Sciatic nerve (tissue), 2 donors: ENCODE measurements around the gene INSYN2A. TPM values are rescaled to one million over a fixed set of nuclear protein-coding genes. Genes with fewer than 3 reads are reported as not detected.

Experiments used
- ATAC-seq: fragments of 200-7000 bp; cut with Tn5 transposase; one replicate; pipeline ENCODE4 v1.9.1; 2020; ENCODE audit warnings: mild to moderate bottlenecking, moderate library complexity
- DNase-seq: peaks from one replicate; pipeline ENCODE4 v3.0.0-alpha.2; 2020; ENCODE audit warnings: low spot score
- intact Hi-C: fragments of 100-400 bp; cut with DNase I; formaldehyde crosslinking; loops from one replicate; pipeline ENCODE4 v1.14.2; 2022
- total RNA-seq: library from RNA; stranded (reverse); fragmentation: NEBNext Ultra II Directional; extraction: Animal tissue kit (Norgen Biotek cat#: 25700); gene quantifications from one replicate; pipeline ENCODE4 v1.2.1, GENCODE V29; 2021
- donor health status: DM: no; HTN: no; CAD: no.
- donor health status: DM: no; HTN: no; CAD: no.

Gene INSYN2A
- total RNA-seq: not detected

- DNase-seq: no peak
- peak; percentile 39 for ATAC-seq
- intact Hi-C loops: no loop called here
Measured at GRCh38 chr10:127196282-127197153, at the start of gene INSYN2A. INSYN2A (minus strand) TSS chr10:127196591; CDS start chr10:127176395, 20,196 bp downstream.

DNA sequence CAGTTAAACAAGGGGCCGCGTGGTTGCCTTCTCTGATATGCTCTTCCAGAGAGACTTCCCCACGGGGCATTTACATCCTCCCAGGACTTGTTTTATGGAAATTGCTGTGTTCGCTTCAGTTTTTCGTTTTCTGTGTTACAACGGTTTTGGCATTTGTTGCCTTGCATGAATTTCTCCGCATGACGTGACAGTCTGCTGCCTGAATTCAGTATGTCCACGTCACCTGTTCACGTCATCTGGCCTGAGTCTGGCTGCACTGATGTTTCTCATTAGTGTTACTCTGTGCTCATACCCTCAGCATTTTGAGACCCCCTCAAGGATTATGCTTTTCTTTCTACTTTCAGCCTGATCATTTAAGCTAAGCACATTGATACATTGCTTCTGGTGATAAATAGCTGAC lies 49.1 kb upstream of the INSYN2A start:
- ATAC-seq (no peak), DNase-seq (no peak)
- intact Hi-C loops: no loop called here

GRCh38 chr10:127243490-127244272 lies 47.3 kb upstream of the INSYN2A start:
- intact Hi-C loops: no loop called here
- DNase-seq (no peak), ATAC-seq (no peak)

- DNase-seq: no peak
- intact Hi-C loops: no loop called here
- ATAC-seq: no peak
Measured at GRCh38 chr10:127242914-127243313, 46.5 kb upstream of the INSYN2A start.

DNA sequence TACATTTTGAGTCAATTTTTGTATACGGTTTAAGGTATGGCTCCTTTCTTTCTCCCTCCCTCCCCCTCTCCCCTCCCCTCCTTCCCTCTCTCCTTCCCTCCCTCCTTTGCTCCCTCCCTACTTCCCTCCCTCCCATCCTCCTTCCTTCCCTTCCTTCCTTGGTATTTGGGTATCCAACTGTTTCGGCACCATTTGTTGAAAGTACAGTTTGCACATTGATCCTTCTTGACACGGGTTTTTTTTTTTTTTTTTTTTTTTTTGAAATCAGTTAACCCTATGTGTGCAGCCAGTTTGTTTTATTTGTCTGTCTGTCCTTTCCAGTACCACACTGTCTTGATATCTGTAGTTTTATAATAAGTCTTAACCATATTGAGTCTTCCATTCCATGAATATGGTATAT lies 39.9 kb upstream of the INSYN2A start:
- ATAC-seq (no peak), DNase-seq (no peak)
- intact Hi-C loops: no loop called here

- ATAC-seq: no peak
- intact Hi-C loops: no loop called here
- DNase-seq: no peak
Measured at GRCh38 chr10:127234306-127234800, 38.0 kb upstream of the INSYN2A start.

GRCh38 chr10:127228195-127228787 lies 31.9 kb upstream of the INSYN2A start:
- DNase-seq: no peak
- peak; percentile 48 for ATAC-seq
- intact Hi-C loops: no loop called here

DNA sequence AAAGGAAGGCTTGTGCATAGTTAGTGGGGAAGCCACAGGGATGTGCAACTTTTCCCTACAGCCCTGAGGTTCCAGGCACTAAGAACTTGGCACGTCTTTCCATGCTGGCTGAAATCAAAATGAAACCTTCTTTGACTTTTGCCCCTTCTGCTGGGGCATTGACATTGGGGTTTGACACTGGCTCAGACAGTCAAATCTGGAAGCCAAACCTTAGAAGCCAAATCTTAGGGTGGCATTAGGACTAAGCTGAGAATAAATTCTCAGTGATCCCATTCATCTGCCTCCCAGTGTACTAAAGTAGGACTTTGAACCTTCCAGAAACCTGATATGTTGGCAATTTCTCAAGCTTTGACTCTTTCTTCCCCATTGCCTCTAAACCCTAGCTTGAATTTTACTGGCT lies 31.3 kb upstream of the INSYN2A start:
- intact Hi-C loops: no loop called here
- no peak for ATAC-seq
- DNase-seq: no peak

- intact Hi-C loops: no loop called here
- ATAC-seq (no peak), DNase-seq (no peak)
Measured at GRCh38 chr10:127227027-127227426, 30.6 kb upstream of the INSYN2A start.

GRCh38 chr10:127221281-127221680 lies 24.9 kb upstream of the INSYN2A start:
- intact Hi-C loops: no loop called here
- no peak for DNase-seq
- no peak for ATAC-seq

- intact Hi-C loops: no loop called here
- DNase-seq (no peak), ATAC-seq (no peak)
Measured at GRCh38 chr10:127218658-127219057, 22.3 kb upstream of the INSYN2A start.

GRCh38 chr10:127216786-127217185 lies 20.4 kb upstream of the INSYN2A start:
- no peak for ATAC-seq
- intact Hi-C loops: no loop called here
- DNase-seq: no peak

- no peak for ATAC-seq
- intact Hi-C loops: no loop called here
- DNase-seq: no peak
Measured at GRCh38 chr10:127216274-127216673, 19.9 kb upstream of the INSYN2A start.

GRCh38 chr10:127215866-127216265 lies 19.5 kb upstream of the INSYN2A start:
- ATAC-seq (no peak), DNase-seq (no peak)
- intact Hi-C loops: no loop called here

DNA sequence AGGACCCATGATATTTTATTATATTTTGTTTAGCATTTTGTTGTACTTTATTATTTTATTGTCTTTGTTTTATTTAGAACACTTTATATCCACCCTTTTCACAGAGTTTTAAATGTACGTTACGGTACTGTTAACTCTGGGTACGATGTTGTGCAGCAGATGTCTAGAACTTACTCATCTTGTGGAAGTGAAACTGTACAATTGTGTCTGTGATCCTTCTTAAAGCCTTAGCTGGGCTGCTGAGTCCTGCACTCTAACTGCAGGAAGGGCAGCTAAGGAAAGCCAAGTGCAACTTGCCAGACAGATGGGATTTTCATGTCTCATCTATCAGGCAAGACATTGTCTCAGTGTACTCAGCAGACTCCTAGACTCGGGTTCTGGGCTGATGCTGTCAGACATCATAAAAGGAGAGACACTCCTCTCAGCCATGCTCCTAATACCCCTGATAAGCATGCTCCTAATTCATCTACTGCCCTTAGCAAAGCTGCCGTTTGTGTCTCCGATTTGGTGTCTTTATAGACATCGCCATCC lies 14.6 kb upstream of the INSYN2A start:
- DNase-seq: no peak
- intact Hi-C loops: no loop called here
- ATAC-seq: no peak

DNA sequence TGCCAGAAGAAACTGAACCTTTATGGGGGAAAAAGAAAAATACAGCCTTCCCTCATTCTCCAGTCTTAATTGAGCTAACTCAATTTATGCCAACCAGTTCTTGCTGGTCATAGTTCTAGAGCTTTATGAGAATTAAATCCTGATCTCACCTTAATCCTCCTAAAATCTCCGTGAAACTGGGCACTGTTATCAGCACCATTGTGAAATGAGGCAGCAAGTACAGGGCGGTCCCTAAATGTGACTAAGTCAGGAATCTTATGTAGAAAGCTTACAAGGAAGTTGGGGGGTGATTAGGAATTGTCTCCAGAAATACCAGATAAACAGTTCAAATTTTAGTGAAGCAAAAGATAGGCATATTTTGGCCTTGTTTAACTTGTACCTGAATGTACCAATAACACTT lies 10.7 kb upstream of the INSYN2A start:
- ATAC-seq (no peak), DNase-seq (no peak)
- intact Hi-C loops: no loop called here

DNA sequence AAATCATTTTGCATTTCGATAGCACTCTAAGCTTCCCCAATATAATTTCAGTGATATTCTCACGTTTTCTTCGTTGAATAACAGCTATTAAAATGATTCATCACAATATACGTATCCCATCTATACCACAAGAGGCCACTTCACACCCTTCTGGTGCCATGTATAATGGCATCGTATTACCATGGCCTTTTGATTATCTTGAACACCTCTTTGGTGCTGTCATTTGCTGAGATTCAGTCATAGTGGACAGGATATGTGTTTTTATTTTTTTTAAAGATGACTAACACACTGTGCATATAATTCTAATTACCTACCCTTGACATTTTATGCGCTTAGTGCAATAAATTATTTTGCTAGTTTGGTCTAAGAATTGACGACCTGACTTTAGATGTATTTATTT lies 6.7 kb upstream of the INSYN2A start:
- ATAC-seq: no peak
- DNase-seq: no peak
- intact Hi-C loops: no loop called here

GRCh38 chr10:127200646-127201045 lies 4.3 kb upstream of the INSYN2A start:
- ATAC-seq (no peak), DNase-seq (no peak)
- intact Hi-C loops: no loop called here

DNA sequence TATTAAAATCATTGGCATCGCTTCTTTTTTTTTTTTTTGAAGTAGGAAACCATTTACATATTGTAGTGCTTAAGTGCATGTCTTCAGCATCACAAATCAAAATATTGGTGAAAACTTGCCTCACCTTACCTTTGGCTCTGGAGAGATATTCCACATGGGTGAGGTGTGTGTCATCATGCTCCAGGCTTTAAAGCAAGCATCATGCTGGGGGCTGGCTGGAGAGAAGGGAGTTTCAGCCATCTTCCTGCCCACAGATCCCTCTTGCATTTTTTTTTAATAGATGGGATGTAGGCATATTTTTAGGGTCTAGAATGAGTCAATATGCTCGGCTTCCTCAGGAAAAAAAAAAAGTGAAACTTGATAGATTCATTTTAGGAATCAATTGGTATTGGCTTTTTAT lies 2.3 kb upstream of the INSYN2A start:
- no peak for DNase-seq
- intact Hi-C loops: no loop called here
- ATAC-seq: no peak

- ATAC-seq: no peak
- intact Hi-C loops: no loop called here
- no peak for DNase-seq
Measured at GRCh38 chr10:127198307-127198706, 1.9 kb upstream of the INSYN2A start.
